Sigmoid colon (tissue), 7 donors: ENCODE results near the gene PROSER2. TPM values are rescaled to one million over a fixed set of nuclear protein-coding genes. Genes with fewer than 3 reads are reported as not detected.

Experiments used
- DNase-seq: peaks from one replicate; pipeline ENCODE4 v3.0.0-alpha.2; 2019
- H3K27ac ChIP-seq, 4 donors: fragments of 200-600 bp; sonication (generic); one replicate each; pipeline ENCODE4 v1.5.1; 2016 to 2019; ENCODE audit warnings: mild to moderate bottlenecking in 1 of 4
- H3K27me3 ChIP-seq, 3 donors: fragments of 200-600 bp; sonication (generic); one replicate each; pipeline ENCODE4 v1.5.1; 2019; ENCODE audit warnings: mild to moderate bottlenecking in 1 of 3
- H3K36me3 ChIP-seq, 4 donors: fragments of 200-600 bp; sonication (generic); one replicate each; pipeline ENCODE4 v1.5.1; 2016 to 2019
- H3K4me1 ChIP-seq, 4 donors: fragments of 200-600 bp; sonication (generic); one replicate each; pipeline ENCODE4 v1.5.1; 2017 to 2019
- H3K4me3 ChIP-seq, 4 donors: fragments of 200-600 bp; sonication (generic); one replicate each; pipeline ENCODE4 v1.5.1; 2017 to 2019; ENCODE audit warnings: mild to moderate bottlenecking in 2 of 4, moderate library complexity in 1 of 4
- H3K9me3 ChIP-seq, 4 donors: fragments of 200-600 bp in 3 of 4; sonication (generic) in 3 of 4; one replicate each; pipeline versions ENCODE4 v1.5.1 to v1.6.1; 2013 to 2019
- EP300 ChIP-seq, 4 donors: sonication (generic); formaldehyde crosslinking; IDR thresholded peaks; one replicate each; pipeline ENCODE4 v1.6.1; 2017; ENCODE audit warnings: antibody characterized with exemption in 4 of 4
- POLR2A ChIP-seq, 2 donors: fragments of 450-650 bp; IDR thresholded peaks; one replicate each; pipeline ENCODE4 v1.6.1; 2016; ENCODE audit warnings: antibody characterized with exemption in 2 of 2, mild to moderate bottlenecking in 2 of 2, moderate library complexity in 2 of 2
- POLR2AphosphoS5 ChIP-seq, 4 donors: sonication (generic); formaldehyde crosslinking; IDR thresholded peaks; one replicate each; pipeline ENCODE4 v1.6.1; 2017; ENCODE audit warnings: antibody characterized with exemption in 4 of 4
- WGBS, 2 donors: extraction: QIAGEN DNeasy Blood & Tissue Kit; methylation state at CpG; one replicate each; pipeline ENCODE4 v1.1.7; 2013; 5-methylcytosine and 5-hydroxymethylcytosine counted together
- intact Hi-C: fragments of 100-400 bp; cut with DNase I; formaldehyde crosslinking; loops from one replicate; pipeline ENCODE4 v1.15.1; 2023
- polyA plus RNA-seq, 3 donors: library from polyadenylated mRNA; stranded (reverse); fragments of 200-250 nt; gene quantifications; one replicate each; pipeline ENCODE4 v1.2.3, GENCODE V29; 2013
- total RNA-seq, 4 donors: library from RNA; depleted of rRNA; stranded (reverse); fragments of >200 nt; gene quantifications; one replicate each; pipeline ENCODE4 v1.1.0, GENCODE V29; 2016
- TF ChIP-seq, protein P1 (sequence below), 4 experiments: fragments of 450-650 bp in 3 of 4; fragments of 200-600 bp in 1 of 4; IDR thresholded peaks; one replicate each; pipeline ENCODE4 v1.5.1; 2016 to 2019; ENCODE audit warnings: antibody characterized with exemption in 4 of 4, mild to moderate bottlenecking in 3 of 4, moderate library complexity in 2 of 4
- donor health status: healthy with polysubstance abuse.
- donor health status: Bipolar disorder and iron deficiency.
- donor health status: healthy.

PROSER2 gene
- total and polyA plus RNA-seq, 7 donors, result 0.60 to 2.8 (median 1.8) TPM

DNA sequence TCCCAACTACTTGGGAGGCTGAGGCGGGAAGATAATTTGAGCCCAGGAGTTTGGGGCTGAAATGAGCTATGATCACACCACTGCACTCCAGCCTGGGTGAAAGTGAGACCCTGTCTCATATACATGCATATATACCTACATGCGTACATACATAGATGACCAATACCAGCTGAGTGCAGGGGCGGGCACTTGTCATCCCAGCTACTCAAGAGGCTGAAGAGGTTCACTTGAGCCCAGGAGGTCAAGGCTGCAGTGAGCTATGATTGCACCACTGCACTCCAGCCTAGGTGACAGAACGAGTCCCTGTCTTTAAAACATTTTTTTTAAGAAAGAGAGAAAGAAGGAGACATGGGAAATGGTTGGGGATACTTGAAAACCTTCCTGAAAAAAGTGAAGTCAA, 17.4 kb upstream of the PROSER2 start:
- TF ChIP-seq POLR2A (IDR thresholded peaks at IDR 0.05), result no peak

DNA sequence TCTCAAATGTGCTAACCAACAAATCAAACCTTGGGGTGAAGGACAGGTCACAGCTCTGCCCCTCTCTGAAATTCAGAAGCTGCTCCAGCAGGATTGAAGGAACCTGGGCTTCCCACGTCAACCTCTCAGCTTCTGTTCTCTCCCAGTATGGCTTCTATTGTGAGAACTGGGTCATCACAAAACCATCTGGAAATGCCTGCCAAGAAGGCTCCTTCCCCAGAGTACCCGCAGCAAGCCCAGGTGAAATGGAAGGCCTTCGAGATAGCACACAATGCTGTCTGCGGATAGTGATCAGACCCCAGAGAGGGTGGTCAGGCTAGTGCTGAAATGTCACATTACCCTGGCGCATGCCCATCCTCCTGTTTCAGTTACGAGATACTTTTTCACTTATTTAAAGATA, 16.4 kb upstream of the PROSER2 start:
- TF ChIP-seq EP300 (IDR thresholded peaks at IDR 0.05) (no peak), POLR2A (IDR thresholded peaks at IDR 0.05) (no peak), POLR2AphosphoS5 (IDR thresholded peaks at IDR 0.05) (no peak)
- TF ChIP-seq, protein P1, sequence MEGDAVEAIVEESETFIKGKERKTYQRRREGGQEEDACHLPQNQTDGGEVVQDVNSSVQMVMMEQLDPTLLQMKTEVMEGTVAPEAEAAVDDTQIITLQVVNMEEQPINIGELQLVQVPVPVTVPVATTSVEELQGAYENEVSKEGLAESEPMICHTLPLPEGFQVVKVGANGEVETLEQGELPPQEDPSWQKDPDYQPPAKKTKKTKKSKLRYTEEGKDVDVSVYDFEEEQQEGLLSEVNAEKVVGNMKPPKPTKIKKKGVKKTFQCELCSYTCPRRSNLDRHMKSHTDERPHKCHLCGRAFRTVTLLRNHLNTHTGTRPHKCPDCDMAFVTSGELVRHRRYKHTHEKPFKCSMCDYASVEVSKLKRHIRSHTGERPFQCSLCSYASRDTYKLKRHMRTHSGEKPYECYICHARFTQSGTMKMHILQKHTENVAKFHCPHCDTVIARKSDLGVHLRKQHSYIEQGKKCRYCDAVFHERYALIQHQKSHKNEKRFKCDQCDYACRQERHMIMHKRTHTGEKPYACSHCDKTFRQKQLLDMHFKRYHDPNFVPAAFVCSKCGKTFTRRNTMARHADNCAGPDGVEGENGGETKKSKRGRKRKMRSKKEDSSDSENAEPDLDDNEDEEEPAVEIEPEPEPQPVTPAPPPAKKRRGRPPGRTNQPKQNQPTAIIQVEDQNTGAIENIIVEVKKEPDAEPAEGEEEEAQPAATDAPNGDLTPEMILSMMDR (IDR thresholded peaks at IDR 0.05), result no peak
- DNase-seq, result no peak
- Histone ChIP-seq H3K4me3 (no peak overlapping the region), H3K9me3 (no peaks in the 10 kb centered on the region), H3K4me1 (no peaks in the 10 kb centered on the region), H3K27ac (no peak overlapping the region), H3K27me3 (peaks cover 0 to 5% (median 0%) of the 10 kb centered on the region in 3 donors), H3K36me3 (no peaks in the 10 kb centered on the region)
- intact Hi-C loops, result no loop called here
- 87 to 94% methylated on average over 6 of the region's 6 CpGs for WGBS, 2 donors

More for the DNA sequence above, 17.4 kb upstream of the PROSER2 start:
- H3K27me3 ChIP-seq, result peaks cover 0 to 5% (median 0%) of the 10 kb centered on the region in 3 donors
- H3K4me3 ChIP-seq, result no peak overlapping the region
- intact Hi-C loops, result no loop called here
- H3K9me3 ChIP-seq, result no peaks in the 10 kb centered on the region
- WGBS, 2 donors, result 86 to 91% methylated on average over 4 of the region's 4 CpGs
- H3K4me1 ChIP-seq, result no peaks in the 10 kb centered on the region
- no peak overlapping the region for H3K27ac ChIP-seq
- DNase-seq, result no peak
- H3K36me3 ChIP-seq, result no peaks in the 10 kb centered on the region

DNA sequence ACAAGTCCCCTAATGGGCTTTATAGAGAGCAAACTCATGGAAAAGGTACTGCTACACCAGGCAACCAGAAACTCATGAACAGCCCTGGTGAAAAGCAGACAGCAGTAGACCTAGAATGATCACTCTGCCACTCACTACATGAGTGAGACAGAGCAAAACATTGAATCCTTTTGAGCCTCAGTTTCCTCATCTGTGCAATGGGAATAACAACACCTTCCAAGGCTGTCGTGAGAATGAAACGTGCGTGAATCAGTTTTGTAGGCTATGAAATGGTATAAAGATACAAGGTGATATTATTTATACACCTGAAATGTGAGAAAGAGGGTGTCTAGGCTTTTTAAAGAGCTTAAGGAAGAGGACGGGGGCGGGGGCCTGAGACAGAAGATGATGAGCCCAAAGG, 14.3 kb upstream of the PROSER2 start:
- DNase-seq, result no peak
- Histone ChIP-seq H3K36me3 (no peaks in the 10 kb centered on the region), H3K27ac (no peak overlapping the region), H3K4me3 (no peak overlapping the region), H3K9me3 (no peaks in the 10 kb centered on the region), H3K27me3 (peaks cover 0 to 5% (median 0%) of the 10 kb centered on the region in 3 donors), H3K4me1 (no peaks in the 10 kb centered on the region)
- TF ChIP-seq EP300 (IDR thresholded peaks at IDR 0.05) (no peak), POLR2A (IDR thresholded peaks at IDR 0.05) (no peak), POLR2AphosphoS5 (IDR thresholded peaks at IDR 0.05) (no peak)
- TF ChIP-seq, protein P1 (IDR thresholded peaks at IDR 0.05), result no peak
- intact Hi-C loops, result no loop called here
- WGBS, 2 donors, result 95 to 98% methylated on average over 5 of the region's 5 CpGs

DNA sequence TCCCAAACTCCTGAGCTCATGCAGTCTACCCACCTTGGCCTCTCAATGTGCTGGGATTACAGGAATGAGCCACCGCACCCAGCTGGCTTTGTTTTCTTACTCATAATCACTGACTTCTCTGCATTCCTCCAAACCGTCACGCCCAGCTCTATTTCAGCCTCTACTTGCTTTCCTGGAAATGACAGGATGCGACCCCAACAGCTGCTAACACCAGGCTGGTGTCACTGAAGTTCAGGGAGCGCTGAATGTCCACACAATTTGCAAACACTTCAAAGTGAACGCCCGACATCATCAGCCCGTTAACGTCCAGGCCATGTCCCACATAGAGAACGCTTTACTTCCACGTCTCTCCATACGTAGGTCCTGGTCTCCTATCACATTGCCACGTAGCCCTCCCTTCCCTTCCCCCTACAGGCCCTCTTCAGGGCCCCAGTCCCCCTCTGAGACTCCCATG, 12.8 kb upstream of the PROSER2 start:
- Histone ChIP-seq H3K4me3 (no peak overlapping the region), H3K27me3 (peaks cover 0 to 5% (median 0%) of the 10 kb centered on the region in 3 donors), H3K36me3 (no peaks in the 10 kb centered on the region), H3K27ac (no peak overlapping the region), H3K9me3 (no peaks in the 10 kb centered on the region), H3K4me1 (no peaks in the 10 kb centered on the region)
- intact Hi-C loops, result no loop called here
- 32 to 56% methylated on average over 13 of the region's 13 CpGs for WGBS, 2 donors
- TF ChIP-seq POLR2AphosphoS5 (IDR thresholded peaks at IDR 0.05), result no peak
- TF ChIP-seq EP300 (IDR thresholded peaks at IDR 0.05), result no peak
- TF ChIP-seq, protein P1 (IDR thresholded peaks at IDR 0.05), result no peak
- no peak for DNase-seq

DNA sequence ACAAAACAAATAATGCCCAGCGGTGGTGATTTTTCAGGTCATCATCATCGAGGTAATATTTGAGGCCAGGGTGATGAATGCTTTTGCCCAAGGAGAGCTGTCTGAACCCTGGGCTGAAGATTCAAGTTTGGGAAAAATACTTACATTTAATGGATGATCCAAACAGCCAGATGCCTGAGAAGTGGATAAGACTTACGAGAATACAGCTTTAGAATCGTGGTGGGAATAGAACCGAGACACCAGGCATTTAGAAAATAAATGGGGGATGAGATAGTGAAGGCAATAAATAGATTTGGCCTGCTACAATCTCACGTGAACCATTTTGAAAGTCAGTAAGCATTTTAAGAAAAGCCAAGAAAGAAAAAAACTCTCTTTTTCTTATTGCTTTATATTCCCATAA, 12.2 kb upstream of the PROSER2 start:
- intact Hi-C loops, result no loop called here

More for the DNA sequence above, 12.2 kb upstream of the PROSER2 start:
- 79 to 83% methylated on average over 6 of the region's 6 CpGs for WGBS, 2 donors
- Histone ChIP-seq H3K4me1 (no peaks in the 10 kb centered on the region), H3K36me3 (no peaks in the 10 kb centered on the region), H3K9me3 (no peaks in the 10 kb centered on the region), H3K27ac (no peak overlapping the region), H3K27me3 (peaks cover 0 to 5% (median 0%) of the 10 kb centered on the region in 3 donors), H3K4me3 (no peak overlapping the region)
- no peak for DNase-seq
- TF ChIP-seq EP300 (IDR thresholded peaks at IDR 0.05), result no peak
- no peak for TF ChIP-seq POLR2AphosphoS5 (IDR thresholded peaks at IDR 0.05)
- TF ChIP-seq POLR2A (IDR thresholded peaks at IDR 0.05), result no peak
- TF ChIP-seq, protein P1 (IDR thresholded peaks at IDR 0.05), result no peak
